ENCODE measurements around the gene SH3BGRL3. TPM values are rescaled to one million over a fixed set of nuclear protein-coding genes. Genes with fewer than 3 reads are reported as not detected.

SH3BGRL3 gene
- polyA plus RNA-seq, 1 donor from 2014 or later, result 12.8 TPM

DNA sequence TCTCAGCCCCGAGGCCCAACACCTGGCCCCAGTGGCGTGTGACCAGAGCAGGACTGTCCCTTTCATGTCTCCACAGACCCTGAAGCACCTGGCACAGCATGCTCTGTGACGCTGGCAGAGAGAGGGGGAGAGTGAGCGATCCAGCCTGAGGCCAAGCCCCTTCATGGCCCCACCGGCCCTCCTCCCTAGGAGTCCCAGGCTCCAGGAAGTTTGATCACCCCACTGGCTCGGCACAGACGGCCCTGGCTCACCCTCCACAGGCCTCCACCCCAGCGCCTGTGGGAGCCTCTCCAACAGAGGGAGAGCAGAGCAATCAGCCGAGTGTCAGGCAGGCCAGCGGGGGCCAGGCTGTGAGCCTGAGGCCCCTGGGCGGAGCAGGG lies 11.0 kb downstream of the SH3BGRL3 start:
- Histone ChIP-seq H3K9ac (ENCODE audit: low read length) (no peak overlapping the region), H3K27ac (ENCODE audit: low read length) (no peak overlapping the region), H3F3A (ENCODE audit: insufficient read depth, low read length, poor library complexity, severe bottlenecking) (no peaks in the 10 kb centered on the region), H4K20me1 (ENCODE audit: insufficient read depth) (no peaks in the 10 kb centered on the region), H3K9me2 (ENCODE audit: insufficient read depth, low read length) (no peaks in the 10 kb centered on the region), H3K27me3 (ENCODE audit: insufficient read depth, low read depth, low read length) (no peaks in the 10 kb centered on the region), H3K4me3 (ENCODE audit: low read length) (no peak overlapping the region), H3K79me2 (replicated peaks; ENCODE audit: insufficient read depth, low read length) (no peaks in the 10 kb centered on the region), H3K9me3 (ENCODE audit: low read length) (no peaks in the 10 kb centered on the region), H2AFZ (ENCODE audit: low read depth, low read length) (no peak overlapping the region), H3K36me3 (ENCODE audit: insufficient read depth, low read length) (no peaks in the 10 kb centered on the region), H3K4me2 (ENCODE audit: low read length) (no peak overlapping the region)
- TF ChIP-seq EP300 (conservative IDR thresholded peaks at IDR 0.05; ENCODE audit: poor library complexity, severe bottlenecking), result no peak
- no peak for TF ChIP-seq MXI1 (conservative IDR thresholded peaks at IDR 0.05; ENCODE audit: poor library complexity, severe bottlenecking)
- no peak for TF ChIP-seq RAD21 (conservative IDR thresholded peaks at IDR 0.05)
- TF ChIP-seq POLR2AphosphoS5 (IDR thresholded peaks at IDR 0.05), result no peak
- TF ChIP-seq, protein P1, sequence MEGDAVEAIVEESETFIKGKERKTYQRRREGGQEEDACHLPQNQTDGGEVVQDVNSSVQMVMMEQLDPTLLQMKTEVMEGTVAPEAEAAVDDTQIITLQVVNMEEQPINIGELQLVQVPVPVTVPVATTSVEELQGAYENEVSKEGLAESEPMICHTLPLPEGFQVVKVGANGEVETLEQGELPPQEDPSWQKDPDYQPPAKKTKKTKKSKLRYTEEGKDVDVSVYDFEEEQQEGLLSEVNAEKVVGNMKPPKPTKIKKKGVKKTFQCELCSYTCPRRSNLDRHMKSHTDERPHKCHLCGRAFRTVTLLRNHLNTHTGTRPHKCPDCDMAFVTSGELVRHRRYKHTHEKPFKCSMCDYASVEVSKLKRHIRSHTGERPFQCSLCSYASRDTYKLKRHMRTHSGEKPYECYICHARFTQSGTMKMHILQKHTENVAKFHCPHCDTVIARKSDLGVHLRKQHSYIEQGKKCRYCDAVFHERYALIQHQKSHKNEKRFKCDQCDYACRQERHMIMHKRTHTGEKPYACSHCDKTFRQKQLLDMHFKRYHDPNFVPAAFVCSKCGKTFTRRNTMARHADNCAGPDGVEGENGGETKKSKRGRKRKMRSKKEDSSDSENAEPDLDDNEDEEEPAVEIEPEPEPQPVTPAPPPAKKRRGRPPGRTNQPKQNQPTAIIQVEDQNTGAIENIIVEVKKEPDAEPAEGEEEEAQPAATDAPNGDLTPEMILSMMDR (IDR thresholded peaks at IDR 0.05; ENCODE audit: poor library complexity, severe bottlenecking), result no peak
- TF ChIP-seq TAF1 (IDR thresholded peaks at IDR 0.05; ENCODE audit: low read depth), result no peak
- TF ChIP-seq, protein P2, sequence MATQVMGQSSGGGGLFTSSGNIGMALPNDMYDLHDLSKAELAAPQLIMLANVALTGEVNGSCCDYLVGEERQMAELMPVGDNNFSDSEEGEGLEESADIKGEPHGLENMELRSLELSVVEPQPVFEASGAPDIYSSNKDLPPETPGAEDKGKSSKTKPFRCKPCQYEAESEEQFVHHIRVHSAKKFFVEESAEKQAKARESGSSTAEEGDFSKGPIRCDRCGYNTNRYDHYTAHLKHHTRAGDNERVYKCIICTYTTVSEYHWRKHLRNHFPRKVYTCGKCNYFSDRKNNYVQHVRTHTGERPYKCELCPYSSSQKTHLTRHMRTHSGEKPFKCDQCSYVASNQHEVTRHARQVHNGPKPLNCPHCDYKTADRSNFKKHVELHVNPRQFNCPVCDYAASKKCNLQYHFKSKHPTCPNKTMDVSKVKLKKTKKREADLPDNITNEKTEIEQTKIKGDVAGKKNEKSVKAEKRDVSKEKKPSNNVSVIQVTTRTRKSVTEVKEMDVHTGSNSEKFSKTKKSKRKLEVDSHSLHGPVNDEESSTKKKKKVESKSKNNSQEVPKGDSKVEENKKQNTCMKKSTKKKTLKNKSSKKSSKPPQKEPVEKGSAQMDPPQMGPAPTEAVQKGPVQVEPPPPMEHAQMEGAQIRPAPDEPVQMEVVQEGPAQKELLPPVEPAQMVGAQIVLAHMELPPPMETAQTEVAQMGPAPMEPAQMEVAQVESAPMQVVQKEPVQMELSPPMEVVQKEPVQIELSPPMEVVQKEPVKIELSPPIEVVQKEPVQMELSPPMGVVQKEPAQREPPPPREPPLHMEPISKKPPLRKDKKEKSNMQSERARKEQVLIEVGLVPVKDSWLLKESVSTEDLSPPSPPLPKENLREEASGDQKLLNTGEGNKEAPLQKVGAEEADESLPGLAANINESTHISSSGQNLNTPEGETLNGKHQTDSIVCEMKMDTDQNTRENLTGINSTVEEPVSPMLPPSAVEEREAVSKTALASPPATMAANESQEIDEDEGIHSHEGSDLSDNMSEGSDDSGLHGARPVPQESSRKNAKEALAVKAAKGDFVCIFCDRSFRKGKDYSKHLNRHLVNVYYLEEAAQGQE (IDR thresholded peaks at IDR 0.05; ENCODE audit: borderline replicate concordance), result no peak
- no peak for TF ChIP-seq SMC3 (conservative IDR thresholded peaks at IDR 0.05; ENCODE audit: poor library complexity)
- no peak for TF ChIP-seq EZH2 (IDR thresholded peaks at IDR 0.05; ENCODE audit: borderline replicate concordance, insufficient read depth, low read length, poor library complexity, severe bottlenecking)

DNA sequence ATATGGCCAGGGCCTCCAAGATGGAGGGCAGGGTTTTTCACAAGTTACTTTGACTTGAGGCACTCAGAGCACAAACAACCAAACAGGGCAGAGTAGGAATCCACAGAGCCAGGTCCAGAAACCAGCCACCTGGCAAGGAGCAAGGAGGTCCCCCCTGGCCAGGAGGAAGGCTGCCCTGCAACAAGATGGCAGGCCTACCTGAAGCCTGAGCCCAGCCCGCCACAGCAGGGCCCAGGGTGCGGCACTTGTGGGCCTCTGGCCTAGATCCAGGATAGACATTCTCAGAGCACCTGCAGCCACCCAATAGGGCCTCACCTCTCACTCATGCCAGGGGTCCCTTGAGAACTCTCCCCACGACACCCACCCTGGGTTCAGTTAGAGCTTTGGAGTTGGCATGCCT lies 11.5 kb downstream of the SH3BGRL3 start:
- no peak overlapping the region for H3K4me2 ChIP-seq (ENCODE audit: low read length)
- H3K36me3 ChIP-seq (ENCODE audit: insufficient read depth, low read length), result no peaks in the 10 kb centered on the region
- no peak overlapping the region for H3K4me3 ChIP-seq (ENCODE audit: low read length)
- no peaks in the 10 kb centered on the region for H3K9me2 ChIP-seq (ENCODE audit: insufficient read depth, low read length)
- no peaks in the 10 kb centered on the region for H3F3A ChIP-seq (ENCODE audit: insufficient read depth, low read length, poor library complexity, severe bottlenecking)
- no peak overlapping the region for H3K9ac ChIP-seq (ENCODE audit: low read length)
- TF ChIP-seq SMC3 (conservative IDR thresholded peaks at IDR 0.05; ENCODE audit: poor library complexity) (no peak), TAF1 (IDR thresholded peaks at IDR 0.05; ENCODE audit: low read depth) (no peak), EP300 (conservative IDR thresholded peaks at IDR 0.05; ENCODE audit: poor library complexity, severe bottlenecking) (no peak), EZH2 (IDR thresholded peaks at IDR 0.05; ENCODE audit: borderline replicate concordance, insufficient read depth, low read length, poor library complexity, severe bottlenecking) (no peak), MXI1 (conservative IDR thresholded peaks at IDR 0.05; ENCODE audit: poor library complexity, severe bottlenecking) (no peak), RAD21 (conservative IDR thresholded peaks at IDR 0.05) (no peak), POLR2AphosphoS5 (IDR thresholded peaks at IDR 0.05) (no peak)
- TF ChIP-seq, protein P1 (IDR thresholded peaks at IDR 0.05; ENCODE audit: poor library complexity, severe bottlenecking), result no peak
- TF ChIP-seq, protein P2 (IDR thresholded peaks at IDR 0.05; ENCODE audit: borderline replicate concordance), result no peak
- H3K27me3 ChIP-seq (ENCODE audit: insufficient read depth, low read depth, low read length), result no peaks in the 10 kb centered on the region
- no peaks in the 10 kb centered on the region for H3K9me3 ChIP-seq (ENCODE audit: low read length)
- no peak overlapping the region for H2AFZ ChIP-seq (ENCODE audit: low read depth, low read length)
- no peaks in the 10 kb centered on the region for H3K79me2 ChIP-seq (replicated peaks; ENCODE audit: insufficient read depth, low read length)
- no peak overlapping the region for H3K27ac ChIP-seq (ENCODE audit: low read length)
- no peaks in the 10 kb centered on the region for H4K20me1 ChIP-seq (ENCODE audit: insufficient read depth)
